Measurements from ENCODE around the gene KCNA2.

The KCNA2 gene

DNA sequence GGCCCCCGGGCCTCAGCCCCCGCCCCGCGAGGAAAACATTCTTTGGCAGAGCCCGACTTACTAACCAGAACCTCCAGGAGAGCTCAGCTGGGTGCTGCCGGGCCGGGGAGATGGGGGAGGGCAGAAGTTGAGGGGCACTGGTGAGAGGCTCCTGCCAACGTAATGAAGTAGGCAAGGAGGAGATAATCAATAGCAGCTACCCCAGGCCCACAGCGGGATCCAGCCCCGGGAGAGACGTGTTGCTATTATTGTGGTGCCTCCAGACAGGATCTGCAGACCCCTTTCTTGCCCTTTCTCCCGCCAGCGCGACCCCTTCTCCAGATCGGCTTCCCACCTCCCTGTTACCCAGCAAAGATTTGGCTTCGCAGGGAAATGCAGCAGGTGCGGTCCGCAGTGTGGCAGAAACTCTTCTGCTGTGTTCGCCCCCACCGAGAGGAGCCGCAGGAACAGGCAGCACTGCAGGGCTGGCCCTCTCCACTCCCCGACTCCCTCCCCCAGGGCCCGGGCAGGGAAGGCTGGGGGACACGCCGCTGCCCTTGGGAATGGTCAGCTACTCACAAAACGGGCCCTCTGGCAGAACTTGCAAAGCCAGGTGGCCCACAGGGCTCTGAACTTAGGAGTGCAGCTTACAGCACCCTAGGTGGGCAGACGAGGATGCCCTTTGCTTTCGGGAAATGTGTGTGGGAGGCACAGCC lies 1.5 kb upstream of the KCNA2 start:
- DNase-seq: no peak
- in situ Hi-C loops (cut with HindIII; ENCODE audit: low pct_ligation_motif_present, low pct_unique_long_range_greater_than_20kb, low sequenced_read_pairs): no loop called here

DNA sequence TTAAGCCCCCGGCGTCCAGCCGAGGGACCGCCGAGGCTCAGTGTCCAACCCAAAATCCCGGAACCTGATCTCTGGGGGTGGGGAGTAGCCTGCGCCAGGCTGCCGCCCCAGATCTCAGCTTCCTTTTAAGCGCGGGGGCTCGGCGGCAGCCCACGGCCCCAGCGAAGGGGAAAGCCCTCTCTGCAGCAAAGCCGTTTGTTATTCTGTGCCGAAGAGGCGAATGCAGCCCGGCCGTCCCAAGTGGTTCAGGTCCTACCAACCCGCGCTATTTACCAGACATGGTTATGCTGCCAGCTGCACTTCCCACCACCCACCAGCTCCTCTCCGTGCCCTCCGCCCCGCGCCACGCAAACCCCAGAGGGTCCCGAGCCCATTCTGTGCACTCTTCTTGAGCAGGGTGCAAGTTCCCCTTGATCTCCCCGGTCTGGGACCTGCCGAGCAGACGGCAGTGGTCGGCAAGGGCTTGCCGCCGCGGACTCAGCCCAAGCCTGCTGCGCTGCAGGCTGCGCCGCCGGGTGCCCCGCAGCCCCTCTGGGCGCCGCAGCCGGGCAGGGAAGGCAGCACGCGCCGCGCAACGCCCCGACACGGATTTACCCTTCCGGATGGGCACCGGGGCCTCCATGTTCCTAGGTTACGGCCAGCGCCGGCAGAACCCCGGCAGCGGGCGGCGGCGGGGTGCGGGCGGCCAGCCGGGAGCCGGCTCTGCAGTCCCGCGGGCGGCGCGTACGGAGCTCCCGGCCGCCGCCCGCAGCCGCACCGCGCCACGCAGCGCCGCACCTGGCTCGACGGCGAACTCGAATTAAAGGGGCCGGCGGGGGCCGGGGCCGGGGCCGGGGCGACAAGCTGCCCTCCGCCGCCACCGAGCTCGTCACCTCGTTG lies 738 bp upstream of the KCNA2 start:
- DNase-seq: no peak
- in situ Hi-C loops (cut with HindIII; ENCODE audit: low pct_ligation_motif_present, low pct_unique_long_range_greater_than_20kb, low sequenced_read_pairs): no loop called here

DNA sequence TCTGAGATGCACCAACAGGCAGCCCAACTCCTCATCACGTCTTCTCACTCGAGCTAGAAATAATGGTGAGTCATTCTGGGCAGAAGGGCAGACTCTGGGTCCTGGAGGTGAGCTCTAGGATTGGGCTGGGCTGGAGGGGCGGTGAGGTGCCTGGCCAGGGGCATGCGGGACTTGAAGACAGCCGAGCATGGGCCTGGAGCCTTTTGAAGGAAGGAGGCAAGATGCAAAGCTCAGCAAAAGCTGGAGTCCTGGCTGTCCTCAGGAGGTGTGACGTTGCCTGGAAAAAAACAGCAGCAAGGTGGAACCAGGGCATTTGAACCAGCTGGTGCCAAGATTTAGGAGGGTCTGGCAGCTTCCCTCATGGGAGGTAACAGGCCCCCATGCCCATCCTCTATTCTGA lies 712 bp downstream of the KCNA2 start:
- in situ Hi-C loops (cut with HindIII; ENCODE audit: low pct_ligation_motif_present, low pct_unique_long_range_greater_than_20kb, low sequenced_read_pairs): no loop called here

DNA sequence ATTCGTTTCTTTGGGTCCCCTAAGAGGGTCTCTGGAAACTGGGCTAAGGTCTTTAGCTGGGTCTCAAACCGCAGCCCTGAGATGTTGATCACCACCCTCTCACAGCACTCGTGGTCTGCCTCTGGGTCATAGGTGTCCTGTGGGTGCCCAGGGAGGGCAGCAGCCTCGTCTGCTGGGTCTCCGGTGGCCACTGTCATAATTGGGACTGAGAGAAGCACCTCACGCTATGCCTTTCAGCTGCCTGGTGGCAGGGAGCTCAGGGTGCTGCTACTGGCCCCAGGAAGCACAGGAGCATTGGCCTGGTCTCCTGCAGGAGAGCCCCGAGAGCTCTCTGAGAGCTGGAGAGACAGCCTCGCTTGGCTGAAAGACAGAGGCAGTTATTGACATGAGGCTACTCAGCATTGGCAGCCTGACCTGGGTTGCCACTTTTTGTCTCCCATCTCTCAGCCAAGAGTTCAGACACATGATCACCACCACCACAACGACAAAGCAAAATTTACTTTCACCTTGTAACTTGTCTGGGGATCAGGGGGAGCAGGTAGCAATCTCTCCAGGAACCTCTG lies 1.5 kb downstream of the KCNA2 start:
- in situ Hi-C loops (cut with HindIII; ENCODE audit: low pct_ligation_motif_present, low pct_unique_long_range_greater_than_20kb, low sequenced_read_pairs): no loop called here
- no peak for DNase-seq

More for the DNA sequence above, 712 bp downstream of the KCNA2 start:
- DNase-seq: no peak

DNA sequence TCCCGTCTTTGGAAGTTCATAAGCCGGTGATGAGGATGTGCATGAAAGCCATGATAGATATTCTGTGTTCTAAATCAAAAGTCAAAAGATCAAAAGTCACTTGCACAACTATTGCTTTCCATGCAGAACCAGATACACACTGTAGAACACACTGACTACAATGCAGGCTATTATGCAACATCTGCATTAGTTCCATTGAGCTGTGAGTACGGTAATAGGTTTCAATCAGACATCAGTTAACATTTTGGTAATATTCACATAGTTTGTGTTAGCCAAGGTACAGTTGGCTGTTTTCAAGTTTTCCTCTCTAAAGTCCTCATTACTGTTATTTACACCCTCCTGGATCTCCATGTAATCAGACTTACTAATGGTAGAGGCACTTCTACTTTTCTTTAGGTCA lies 3.1 kb downstream of the KCNA2 start:
- DNase-seq: no peak
- in situ Hi-C loops (cut with HindIII; ENCODE audit: low pct_ligation_motif_present, low pct_unique_long_range_greater_than_20kb, low sequenced_read_pairs): no loop called here

- in situ Hi-C loops (cut with HindIII; ENCODE audit: low pct_ligation_motif_present, low pct_unique_long_range_greater_than_20kb, low sequenced_read_pairs): no loop called here
- no peak for DNase-seq
Measured at GRCh38 chr1:110602466-110602865, 3.7 kb downstream of the KCNA2 start.

DNA sequence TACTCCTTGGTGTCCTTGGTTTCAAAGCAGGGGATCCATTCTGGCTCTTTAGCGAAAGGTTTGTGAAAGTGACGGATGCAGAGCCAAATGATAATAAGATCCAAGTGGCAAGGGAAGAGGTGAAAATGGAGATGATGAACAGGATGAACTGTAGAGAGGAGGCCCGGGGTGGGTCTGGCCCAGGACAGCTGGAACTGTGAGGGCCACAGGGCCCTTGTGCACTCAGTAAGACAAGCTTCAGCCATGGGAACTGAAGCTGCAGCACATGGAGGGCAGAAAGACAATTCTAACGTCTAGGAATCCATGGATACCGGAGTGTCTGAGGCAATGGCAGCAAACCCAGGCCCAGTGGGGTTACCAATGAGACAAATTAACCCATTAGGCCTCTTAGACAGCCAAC lies 4.8 kb downstream of the KCNA2 start:
- DNase-seq: no peak
- in situ Hi-C loops (cut with HindIII; ENCODE audit: low pct_ligation_motif_present, low pct_unique_long_range_greater_than_20kb, low sequenced_read_pairs): no loop called here

GRCh38 chr1:110600716-110601115 lies 5.4 kb downstream of the KCNA2 start:
- in situ Hi-C loops (cut with HindIII; ENCODE audit: low pct_ligation_motif_present, low pct_unique_long_range_greater_than_20kb, low sequenced_read_pairs): no loop called here
- no peak for DNase-seq

DNA sequence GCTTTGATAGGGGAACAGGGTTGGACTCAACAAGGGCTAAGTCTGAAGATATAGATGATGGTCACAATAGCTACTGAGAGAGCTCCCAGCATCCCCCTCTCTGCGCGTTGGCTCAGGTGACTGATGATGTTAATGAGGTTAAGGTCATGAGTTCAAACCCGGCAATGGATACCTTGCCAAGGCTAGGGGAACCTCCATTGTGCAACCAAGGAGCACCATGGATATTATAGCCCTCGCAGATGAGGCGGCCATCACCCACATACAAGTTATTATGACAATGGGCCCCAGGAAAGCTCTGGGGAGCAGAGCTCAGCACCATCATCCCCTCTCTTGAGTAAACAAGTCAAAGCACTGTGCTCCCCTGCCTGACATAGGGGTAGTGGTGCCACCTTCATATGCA lies 8.2 kb downstream of the KCNA2 start:
- in situ Hi-C loops (cut with HindIII; ENCODE audit: low pct_ligation_motif_present, low pct_unique_long_range_greater_than_20kb, low sequenced_read_pairs): no loop called here
- DNase-seq: no peak

- in situ Hi-C loops (cut with HindIII; ENCODE audit: low pct_ligation_motif_present, low pct_unique_long_range_greater_than_20kb, low sequenced_read_pairs): no loop called here
Measured at GRCh38 chr1:110596312-110596711, 9.8 kb downstream of the KCNA2 start.

DNA sequence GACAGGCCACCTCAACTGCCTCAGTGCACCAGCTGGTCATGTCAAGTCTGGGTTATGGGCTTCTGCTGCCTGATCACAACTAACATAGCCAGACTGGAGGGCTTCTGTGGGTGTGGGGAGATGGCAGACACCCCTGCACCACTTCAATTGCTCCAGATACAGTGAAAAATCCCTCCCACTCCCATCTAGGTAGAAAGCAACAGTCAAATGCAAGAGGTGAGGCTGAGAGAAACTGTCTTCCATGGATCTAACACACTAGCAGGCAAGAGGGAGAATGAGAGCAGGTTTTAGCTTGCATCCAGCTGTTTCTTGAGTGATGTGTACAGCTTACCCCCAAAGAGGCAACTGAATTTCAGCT lies 10.8 kb downstream of the KCNA2 start:
- in situ Hi-C loops (cut with HindIII; ENCODE audit: low pct_ligation_motif_present, low pct_unique_long_range_greater_than_20kb, low sequenced_read_pairs): no loop called here
- no peak for DNase-seq

More at GRCh38 chr1:110596312-110596711, 9.8 kb downstream of the KCNA2 start:
- DNase-seq: no peak

DNA sequence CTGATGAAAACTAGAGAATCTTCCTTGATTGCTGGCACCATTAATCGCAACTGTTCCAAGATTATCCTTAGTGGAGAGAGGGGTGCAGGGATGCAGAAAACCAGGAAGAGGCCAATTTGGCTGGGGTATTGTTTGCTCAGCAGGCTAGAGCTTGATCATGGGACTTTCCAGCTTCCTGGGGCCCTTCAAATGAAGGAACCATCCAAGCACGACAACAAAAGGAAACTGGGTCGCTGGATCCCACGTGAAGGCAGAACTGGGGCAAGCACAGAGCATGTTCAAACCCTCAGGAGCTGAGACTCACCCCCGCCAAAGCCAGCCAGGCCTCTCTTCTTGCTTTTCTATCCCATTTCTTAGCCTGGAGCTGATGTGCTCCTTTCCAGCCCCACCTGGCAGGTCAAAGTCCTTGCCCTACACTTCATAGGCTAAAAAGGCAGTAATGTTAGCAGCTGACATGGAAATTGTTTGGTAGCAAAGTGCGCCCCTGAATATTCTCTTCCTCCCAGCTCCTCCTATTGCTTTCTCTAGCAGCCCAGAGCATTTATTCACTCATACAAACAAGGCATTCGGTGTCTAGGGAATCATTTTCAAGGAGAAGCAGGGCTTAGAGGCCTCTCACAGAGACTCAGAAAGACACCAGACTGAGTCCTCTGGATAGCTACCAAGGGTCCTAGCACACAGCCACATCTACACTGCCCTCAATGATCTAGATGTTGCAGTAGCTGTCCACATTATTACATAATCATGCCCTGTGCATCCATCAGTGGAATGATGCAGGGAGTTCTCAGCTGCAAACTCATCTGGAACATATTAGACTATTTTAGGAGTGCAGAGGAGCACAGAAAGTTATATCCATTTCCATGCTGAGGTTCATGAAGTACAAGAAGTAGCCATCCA lies 11.5 kb downstream of the KCNA2 start:
- in situ Hi-C loops (cut with HindIII; ENCODE audit: low pct_ligation_motif_present, low pct_unique_long_range_greater_than_20kb, low sequenced_read_pairs): no loop called here

GRCh38 chr1:110593902-110594301 lies 12.3 kb downstream of the KCNA2 start:
- no peak for DNase-seq
- in situ Hi-C loops (cut with HindIII; ENCODE audit: low pct_ligation_motif_present, low pct_unique_long_range_greater_than_20kb, low sequenced_read_pairs): no loop called here

More for the DNA sequence above, 11.5 kb downstream of the KCNA2 start:
- DNase-seq: no peak

- in situ Hi-C loops (cut with HindIII; ENCODE audit: low pct_ligation_motif_present, low pct_unique_long_range_greater_than_20kb, low sequenced_read_pairs): no loop called here
- no peak for DNase-seq
Measured at GRCh38 chr1:110591956-110592355, 14.2 kb downstream of the KCNA2 start.

GRCh38 chr1:110588991-110589390 lies 17.2 kb downstream of the KCNA2 start:
- in situ Hi-C loops (cut with HindIII; ENCODE audit: low pct_ligation_motif_present, low pct_unique_long_range_greater_than_20kb, low sequenced_read_pairs): no loop called here
- DNase-seq: no peak

DNA sequence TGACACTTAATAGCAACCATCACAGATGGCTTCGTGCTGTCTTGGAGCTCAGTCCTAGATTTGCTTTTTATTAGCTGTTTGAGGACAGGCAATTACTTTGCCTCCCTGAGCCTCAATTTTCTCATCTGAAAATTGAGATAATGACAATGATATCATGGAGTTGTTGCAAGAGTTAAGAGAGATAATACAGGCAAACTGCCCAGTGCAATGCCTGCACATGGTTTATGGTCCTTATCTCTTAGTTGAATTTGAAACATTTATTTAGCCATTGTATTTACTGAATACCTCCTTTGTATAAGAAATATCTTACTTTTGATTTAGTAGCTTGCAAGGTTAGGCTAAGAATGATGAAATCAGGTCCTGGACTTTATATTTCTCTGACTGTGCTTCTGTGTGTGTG lies 17.7 kb downstream of the KCNA2 start:
- in situ Hi-C loops (cut with HindIII; ENCODE audit: low pct_ligation_motif_present, low pct_unique_long_range_greater_than_20kb, low sequenced_read_pairs): no loop called here
- DNase-seq: no peak

DNA sequence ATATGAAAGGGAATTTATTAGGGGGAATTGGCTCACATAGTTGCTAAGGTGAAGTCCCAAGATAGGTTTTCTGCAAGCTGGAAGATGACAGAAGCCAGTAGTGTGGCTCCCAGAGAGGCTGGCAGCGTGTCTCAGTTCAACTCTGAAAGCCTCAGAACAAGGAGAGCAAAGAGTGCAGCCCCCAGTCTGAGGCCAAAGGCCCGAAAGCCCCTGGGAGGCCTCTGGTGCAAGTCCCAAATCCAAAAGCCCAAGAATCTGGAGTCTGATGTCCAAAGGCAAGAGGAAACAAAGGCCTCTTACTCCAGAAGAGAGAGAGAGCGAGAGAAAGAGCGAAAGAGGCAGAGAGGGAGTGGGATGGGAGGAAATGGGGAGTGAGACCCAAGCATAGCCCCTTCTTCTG lies 18.3 kb downstream of the KCNA2 start:
- DNase-seq: no peak
- in situ Hi-C loops (cut with HindIII; ENCODE audit: low pct_ligation_motif_present, low pct_unique_long_range_greater_than_20kb, low sequenced_read_pairs): no loop called here

- DNase-seq: no peak
- in situ Hi-C loops (cut with HindIII; ENCODE audit: low pct_ligation_motif_present, low pct_unique_long_range_greater_than_20kb, low sequenced_read_pairs): no loop called here
Measured at GRCh38 chr1:110585481-110585880, 20.7 kb downstream of the KCNA2 start.

GRCh38 chr1:110584045-110584444 lies 22.1 kb downstream of the KCNA2 start:
- in situ Hi-C loops (cut with HindIII; ENCODE audit: low pct_ligation_motif_present, low pct_unique_long_range_greater_than_20kb, low sequenced_read_pairs): no loop called here
- no peak for DNase-seq

Measured in ACHN (cell line).